K562 (cell line): ENCODE measurements around the gene TBC1D17. TPM values are rescaled to one million over a fixed set of nuclear protein-coding genes. Genes with fewer than 3 reads are reported as not detected.

Experiments
- ASH1L ChIP-seq: fragments of 450-650 bp; IDR thresholded peaks from 2 replicates; pipeline ENCODE4 v1.6.1; 2018; ENCODE audit warnings: borderline replicate concordance, mild to moderate bottlenecking, low read depth; ENCODE audit not compliant: partially characterized antibody
- BCOR ChIP-seq: fragments of 450-650 bp; IDR thresholded peaks from 2 replicates; pipeline ENCODE4 v1.6.1; 2016
- BRD9 ChIP-seq: fragments of 450-650 bp; IDR thresholded peaks from 2 replicates; pipeline ENCODE4 v1.6.1; 2018; ENCODE audit warnings: low read depth; ENCODE audit not compliant: partially characterized antibody
- CAMTA2 ChIP-seq: fragments of 250-450 bp; sonication (Bioruptor Pico); conservative IDR thresholded peaks from 2 replicates; pipeline ENCODE4 v1.5.1; 2022
- CEBPG ChIP-seq, 3 experiments: fragments of 200-800 bp in 1 of 3; sonication (Bioruptor generic) in 1 of 3; sonication (generic) in 1 of 3; formaldehyde crosslinking in 1 of 3; IDR thresholded peaks in 2 of 3; conservative IDR thresholded peaks in 1 of 3; 2 replicates each; pipeline versions ENCODE4 v1.6.1 to v1.8.0; 2016 to 2022; ENCODE audit warnings: missing compliant biosample characterization in 2 of 3, missing genetic modification characterization in 2 of 3, mild to moderate bottlenecking in 1 of 3, missing genetic modification reagents in 1 of 3
- DIDO1 ChIP-seq: fragments of 450-650 bp; IDR thresholded peaks from 2 replicates; pipeline ENCODE4 v1.6.1; 2016; ENCODE audit warnings: low read depth, missing biosample characterization, missing genetic modification characterization
- E2F3 ChIP-seq: fragments of 250-450 bp; sonication (Bioruptor Pico); IDR thresholded peaks from 2 replicates; pipeline ENCODE4 v1.4.0; 2020; ENCODE audit warnings: mild to moderate bottlenecking
- FOS ChIP-seq: IDR thresholded peaks from 3 replicates; pipeline ENCODE4 v1.6.1; 2011; ENCODE audit not compliant: insufficient read length; ENCODE audit errors: extremely low read depth
- HNRNPH1 ChIP-seq: fragments of 200-400 bp; formaldehyde crosslinking; optimal IDR thresholded peaks from 2 replicates; pipeline ENCODE3; 2017; ENCODE audit warnings: low read depth, mild to moderate bottlenecking, low read length, moderate library complexity
- IFI16 ChIP-seq: fragments of 250-450 bp; sonication (Bioruptor Pico); IDR thresholded peaks from 2 replicates; pipeline ENCODE4 v2.1.2; 2022; ENCODE audit warnings: mild to moderate bottlenecking, inconsistent platforms
- KAT7 ChIP-seq: sonication (generic); formaldehyde crosslinking; IDR thresholded peaks from 2 replicates; pipeline ENCODE4 v1.8.0; 2022; ENCODE audit warnings: missing genetic modification reagents, mild to moderate bottlenecking, borderline replicate concordance
- MTA2 ChIP-seq: fragments of 450-650 bp; IDR thresholded peaks from 2 replicates; pipeline ENCODE4 v1.6.1; 2016; ENCODE audit warnings: low read depth
- NCOA1 ChIP-seq: fragments of 450-650 bp; IDR thresholded peaks from 2 replicates; pipeline ENCODE4 v1.6.1; 2016; ENCODE audit warnings: low read depth
- NFYB ChIP-seq: IDR thresholded peaks from 2 replicates; pipeline ENCODE4 v1.6.1; 2011; ENCODE audit warnings: mild to moderate bottlenecking, moderate library complexity; ENCODE audit not compliant: insufficient read length; ENCODE audit errors: extremely low read depth
- POLR2AphosphoS5 ChIP-seq: IDR thresholded peaks from 2 replicates; pipeline ENCODE4 v1.6.1; 2011; ENCODE audit warnings: mild to moderate bottlenecking, low read depth, low read length, moderate library complexity; ENCODE audit not compliant: control insufficient read depth, insufficient read depth
- RB1 ChIP-seq: fragments of 450-650 bp; IDR thresholded peaks from 2 replicates; pipeline ENCODE4 v1.6.1; 2017; ENCODE audit warnings: low read depth, mild to moderate bottlenecking
- RBM17 ChIP-seq: fragments of 200-400 bp; formaldehyde crosslinking; IDR thresholded peaks from 2 replicates; pipeline ENCODE4 v1.6.1; 2017; ENCODE audit warnings: low read depth, mild to moderate bottlenecking, low read length, borderline replicate concordance
- RFX5 ChIP-seq: IDR thresholded peaks from 2 replicates; pipeline ENCODE4 v1.6.1; 2011; ENCODE audit warnings: low read depth, mild to moderate bottlenecking, improper control_type of control experiment, low read length
- SMARCA5 ChIP-seq: fragments of 450-650 bp; IDR thresholded peaks from 2 replicates; pipeline ENCODE4 v1.6.1; 2016
- SMARCE1 ChIP-seq: fragments of 450-650 bp; IDR thresholded peaks from 2 replicates; pipeline ENCODE4 v1.7.1; 2016; ENCODE audit warnings: mild to moderate bottlenecking
- ZNF174 ChIP-seq: fragments of 250-450 bp; sonication (Bioruptor Pico); IDR thresholded peaks from 2 replicates; pipeline ENCODE4 v1.4.0; 2020; ENCODE audit warnings: mild to moderate bottlenecking
- ZNF197 ChIP-seq: fragments of 200-800 bp; sonication (Bioruptor generic); IDR thresholded peaks from 2 replicates; pipeline ENCODE4 v1.6.1; 2016; ENCODE audit warnings: low read depth, missing genetic modification characterization, missing compliant biosample characterization
- ZNF253 ChIP-seq: fragments of 250-450 bp; sonication (Bioruptor Pico); conservative IDR thresholded peaks from 2 replicates; pipeline ENCODE4 v1.6.1; 2021; ENCODE audit warnings: mild to moderate bottlenecking
- ZNF695 ChIP-seq: fragments of 450-650 bp; formaldehyde crosslinking; IDR thresholded peaks from 2 replicates; pipeline ENCODE4 v1.4.0; 2020; ENCODE audit warnings: mild to moderate bottlenecking, moderate library complexity
- ZNF785 ChIP-seq: fragments of 250-450 bp; sonication (Bioruptor Pico); IDR thresholded peaks from 2 replicates; pipeline ENCODE4 v1.4.0; 2020; ENCODE audit warnings: mild to moderate bottlenecking
- polyA plus RNA-seq, 8 experiments: library from polyadenylated mRNA; depleted of rRNA in 4 of 8; stranded (reverse) in 5 of 8; unstranded in 3 of 8; fragments of >200 nt; fragmentation: Nextera tagmentation in 2 of 8; fragmentation: Illumina TruSeq in 1 of 8; extraction: Ambion mirVana in 2 of 8; extraction: Trizol in 1 of 8; gene quantifications; 2 replicates each; pipeline versions ENCODE4 v1.2.1 to v1.2.3, GENCODE V29; 2011 to 2014; ENCODE audit warnings: inconsistent platforms in 1 of 8, missing spikeins in 1 of 8
- total RNA-seq, 7 experiments: library from RNA; depleted of rRNA in 6 of 7; stranded (reverse); fragments of >200 nt in 6 of 7; fragmentation: Illumina TruSeq in 2 of 7; extraction: Trizol in 2 of 7; gene quantifications; 2 replicates each; pipeline versions ENCODE4 v1.2.1 to v1.2.3, GENCODE V29; 2011 to 2021; ENCODE audit warnings: low replicate concordance in 1 of 7
- TF ChIP-seq, protein P1 (sequence below): sonication (generic); formaldehyde crosslinking; IDR thresholded peaks from 2 replicates; pipeline ENCODE4 v1.8.1; 2023; ENCODE audit warnings: mild to moderate bottlenecking, missing genetic modification reagents
- TF ChIP-seq, protein P2 (sequence below): sonication (generic); formaldehyde crosslinking; IDR thresholded peaks from 2 replicates; pipeline ENCODE4 v1.8.1; 2022; ENCODE audit warnings: missing genetic modification reagents

TBC1D17 gene
- total and polyA plus RNA-seq, 9 of the 15 experiments (the other 6 are each of a cell fraction or from before 2014, with no cell fraction given): 0.42 to 16.0 (median 3.8) TPM

DNA sequence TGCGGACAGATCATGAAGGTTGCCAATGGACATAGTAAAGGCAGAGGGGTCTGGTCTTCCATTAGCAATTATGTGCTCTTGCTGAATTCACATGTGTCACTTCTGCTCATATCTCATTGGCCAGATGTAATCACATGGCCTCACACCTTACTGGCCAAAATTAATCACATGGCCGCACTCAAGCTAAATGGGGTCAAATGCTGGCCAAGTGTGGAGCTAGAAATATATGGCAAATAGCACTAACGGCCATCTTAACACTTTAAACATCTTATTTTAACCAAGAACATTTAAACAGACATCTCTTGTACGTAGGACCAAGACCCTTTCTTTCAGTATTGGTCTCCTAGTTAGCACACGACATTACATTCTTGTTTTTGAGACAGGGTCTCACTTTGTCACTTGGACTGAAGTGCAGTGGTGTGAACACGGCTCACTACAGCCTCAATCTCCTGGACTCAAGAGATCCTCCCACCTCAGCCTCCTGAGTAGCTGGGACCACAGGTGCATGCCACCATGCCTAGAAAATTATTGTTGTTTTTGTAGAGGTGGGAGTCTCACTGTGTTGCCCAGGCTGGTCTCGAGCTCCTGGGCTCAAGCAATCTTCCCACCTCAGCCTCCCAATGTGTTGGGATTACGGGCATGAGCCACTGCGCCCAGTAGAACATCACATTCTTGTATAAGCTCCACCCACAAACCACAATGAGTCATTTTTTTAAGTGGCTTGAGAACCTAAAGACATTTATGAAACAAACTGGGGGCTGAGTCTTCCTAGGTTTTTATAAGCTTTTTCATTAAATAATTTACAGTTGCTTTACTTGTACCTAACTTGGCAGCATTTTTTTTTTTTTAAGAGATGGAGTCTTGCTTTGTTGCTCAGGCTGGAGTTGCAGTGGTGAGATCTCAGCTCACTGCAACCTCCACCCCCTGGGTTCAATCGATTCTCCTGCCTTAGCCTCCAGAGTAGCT, 29.5 kb upstream of the TBC1D17 start (continued):
- TF ChIP-seq, protein P1, sequence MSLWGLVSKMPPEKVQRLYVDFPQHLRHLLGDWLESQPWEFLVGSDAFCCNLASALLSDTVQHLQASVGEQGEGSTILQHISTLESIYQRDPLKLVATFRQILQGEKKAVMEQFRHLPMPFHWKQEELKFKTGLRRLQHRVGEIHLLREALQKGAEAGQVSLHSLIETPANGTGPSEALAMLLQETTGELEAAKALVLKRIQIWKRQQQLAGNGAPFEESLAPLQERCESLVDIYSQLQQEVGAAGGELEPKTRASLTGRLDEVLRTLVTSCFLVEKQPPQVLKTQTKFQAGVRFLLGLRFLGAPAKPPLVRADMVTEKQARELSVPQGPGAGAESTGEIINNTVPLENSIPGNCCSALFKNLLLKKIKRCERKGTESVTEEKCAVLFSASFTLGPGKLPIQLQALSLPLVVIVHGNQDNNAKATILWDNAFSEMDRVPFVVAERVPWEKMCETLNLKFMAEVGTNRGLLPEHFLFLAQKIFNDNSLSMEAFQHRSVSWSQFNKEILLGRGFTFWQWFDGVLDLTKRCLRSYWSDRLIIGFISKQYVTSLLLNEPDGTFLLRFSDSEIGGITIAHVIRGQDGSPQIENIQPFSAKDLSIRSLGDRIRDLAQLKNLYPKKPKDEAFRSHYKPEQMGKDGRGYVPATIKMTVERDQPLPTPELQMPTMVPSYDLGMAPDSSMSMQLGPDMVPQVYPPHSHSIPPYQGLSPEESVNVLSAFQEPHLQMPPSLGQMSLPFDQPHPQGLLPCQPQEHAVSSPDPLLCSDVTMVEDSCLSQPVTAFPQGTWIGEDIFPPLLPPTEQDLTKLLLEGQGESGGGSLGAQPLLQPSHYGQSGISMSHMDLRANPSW (CRISPR knock-in tag): no peak
- TF ChIP-seq NCOA1: no peak
- TF ChIP-seq NFYB: peak; percentile 73
- no peak for TF ChIP-seq ZNF695 (CRISPR knock-in tag)
- TF ChIP-seq ASH1L: no peak
- TF ChIP-seq SMARCA5: no peak
- no peak for TF ChIP-seq MTA2
- TF ChIP-seq ZNF174: no peak
- TF ChIP-seq IFI16 (CRISPR knock-in tag): no peak
- TF ChIP-seq DIDO1: no peak
- TF ChIP-seq RBM17: no peak
- no peak for TF ChIP-seq HNRNPH1
- TF ChIP-seq ZNF197 (CRISPR knock-in tag): no peak
- TF ChIP-seq E2F3 (CRISPR knock-in tag): no peak
- TF ChIP-seq SMARCE1: peak; percentile 86
- no peak for TF ChIP-seq ZNF785 (CRISPR knock-in tag)
- peak; percentile 21 for TF ChIP-seq FOS
- TF ChIP-seq POLR2AphosphoS5: no peak
- no peak for TF ChIP-seq ZNF253
- no peak for TF ChIP-seq RB1
- no peak for TF ChIP-seq CEBPG (CRISPR knock-in tag; IDR thresholded peaks at IDR 0.05)
- TF ChIP-seq CEBPG (tag; conservative IDR thresholded peaks at IDR 0.05 in 1 of 2, IDR thresholded peaks at IDR 0.05 in 1 of 2): no peak
- TF ChIP-seq BCOR: peak; percentile 42
- TF ChIP-seq KAT7 (CRISPR knock-in tag): no peak
- TF ChIP-seq, protein P2, sequence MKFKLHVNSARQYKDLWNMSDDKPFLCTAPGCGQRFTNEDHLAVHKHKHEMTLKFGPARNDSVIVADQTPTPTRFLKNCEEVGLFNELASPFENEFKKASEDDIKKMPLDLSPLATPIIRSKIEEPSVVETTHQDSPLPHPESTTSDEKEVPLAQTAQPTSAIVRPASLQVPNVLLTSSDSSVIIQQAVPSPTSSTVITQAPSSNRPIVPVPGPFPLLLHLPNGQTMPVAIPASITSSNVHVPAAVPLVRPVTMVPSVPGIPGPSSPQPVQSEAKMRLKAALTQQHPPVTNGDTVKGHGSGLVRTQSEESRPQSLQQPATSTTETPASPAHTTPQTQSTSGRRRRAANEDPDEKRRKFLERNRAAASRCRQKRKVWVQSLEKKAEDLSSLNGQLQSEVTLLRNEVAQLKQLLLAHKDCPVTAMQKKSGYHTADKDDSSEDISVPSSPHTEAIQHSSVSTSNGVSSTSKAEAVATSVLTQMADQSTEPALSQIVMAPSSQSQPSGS (CRISPR knock-in tag): no peak
- TF ChIP-seq BRD9: no peak
- no peak for TF ChIP-seq RFX5
- no peak for TF ChIP-seq CAMTA2
